ENCODE results near the gene GALNT7. TPM values are rescaled to one million over a fixed set of nuclear protein-coding genes. Genes with fewer than 3 reads are reported as not detected.

The GALNT7 gene
- total RNA-seq, 1 donor from 2014 or later: 63.9 TPM

DNA sequence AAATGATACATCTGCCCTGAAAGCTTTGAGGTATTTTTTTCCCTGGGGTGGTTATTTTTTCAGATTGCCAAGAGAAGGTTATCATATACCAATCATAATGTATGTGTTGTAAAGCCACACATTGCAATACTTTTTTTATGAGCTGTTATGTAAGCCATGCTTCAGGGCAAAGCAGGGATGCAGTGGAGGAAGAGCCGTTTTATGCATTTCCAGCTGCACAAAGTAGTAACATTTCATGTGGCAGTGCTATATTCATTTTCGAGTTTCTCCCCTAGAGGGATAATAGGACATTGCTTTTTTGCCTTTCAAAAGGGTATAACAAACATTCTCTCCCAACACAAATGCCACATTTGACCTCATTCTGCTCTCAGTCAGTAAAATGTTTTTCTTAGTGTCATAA lies 68.5 kb downstream of the GALNT7 start:
- Mint-ChIP-seq H3K4me1 (ENCODE audit: unreplicated experiment) (peaks cover 19% of the 10 kb centered on the region), H3K27me3 (no peaks in the 10 kb centered on the region), H3K4me3 (no peak overlapping the region), H3K36me3 (no peaks in the 10 kb centered on the region), H3K9me3 (no peaks in the 10 kb centered on the region), H3K27ac (no peak overlapping the region)
- peak; percentile 45 for TF ChIP-seq CTCF (conservative IDR thresholded peaks at IDR 0.05)
- no peak for DNase-seq (ENCODE audit: extremely low spot score, unreplicated experiment)

DNA sequence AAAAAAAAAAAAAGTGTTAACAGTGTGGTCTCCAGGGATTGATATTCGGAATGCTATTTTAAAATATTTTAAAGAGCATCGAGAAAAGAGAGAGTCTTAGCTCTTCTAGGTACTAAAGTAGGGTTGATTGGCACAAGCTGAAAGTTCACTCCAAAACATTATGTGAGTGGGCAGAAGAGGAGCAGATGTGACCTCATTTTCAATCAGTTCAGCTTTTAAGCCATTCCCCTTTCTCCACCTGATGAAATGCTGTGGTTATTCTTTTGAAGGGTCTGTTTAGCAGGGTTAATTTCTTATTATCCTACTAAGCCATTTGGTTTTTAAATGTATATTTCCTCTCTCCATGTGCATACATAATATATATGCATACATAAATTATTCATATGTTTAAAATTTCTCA lies 69.2 kb downstream of the GALNT7 start:
- no peak overlapping the region for H3K27ac Mint-ChIP-seq
- TF ChIP-seq CTCF (conservative IDR thresholded peaks at IDR 0.05): no peak
- H3K9me3 Mint-ChIP-seq: no peaks in the 10 kb centered on the region
- H3K36me3 Mint-ChIP-seq: no peaks in the 10 kb centered on the region
- no peak overlapping the region for H3K4me3 Mint-ChIP-seq
- no peak for DNase-seq (ENCODE audit: extremely low spot score, unreplicated experiment)
- H3K4me1 Mint-ChIP-seq (ENCODE audit: unreplicated experiment): peaks cover 19% of the 10 kb centered on the region
- no peaks in the 10 kb centered on the region for H3K27me3 Mint-ChIP-seq

GRCh38 chr4:173240696-173241095 lies 72.1 kb downstream of the GALNT7 start:
- no peak for TF ChIP-seq CTCF (conservative IDR thresholded peaks at IDR 0.05)
- Mint-ChIP-seq H3K27ac (no peak overlapping the region), H3K27me3 (no peaks in the 10 kb centered on the region), H3K4me3 (no peak overlapping the region), H3K9me3 (no peaks in the 10 kb centered on the region), H3K36me3 (no peaks in the 10 kb centered on the region), H3K4me1 (ENCODE audit: unreplicated experiment) (peaks cover 19% of the 10 kb centered on the region)
- DNase-seq (ENCODE audit: extremely low spot score, unreplicated experiment): no peak

GRCh38 chr4:173242466-173243250 lies 74.0 kb downstream of the GALNT7 start:
- DNase-seq (ENCODE audit: extremely low spot score, unreplicated experiment): no peak
- H3K36me3 Mint-ChIP-seq: peaks cover 4% of the 10 kb centered on the region
- H3K4me1 Mint-ChIP-seq (ENCODE audit: unreplicated experiment): peaks cover 4% of the 10 kb centered on the region
- H3K27me3 Mint-ChIP-seq: no peaks in the 10 kb centered on the region
- no peak overlapping the region for H3K4me3 Mint-ChIP-seq
- no peak for TF ChIP-seq CTCF (conservative IDR thresholded peaks at IDR 0.05)
- no peak overlapping the region for H3K27ac Mint-ChIP-seq
- H3K9me3 Mint-ChIP-seq: no peaks in the 10 kb centered on the region

GRCh38 chr4:173243321-173243720 lies 74.7 kb downstream of the GALNT7 start:
- no peak for DNase-seq (ENCODE audit: extremely low spot score, unreplicated experiment)
- Mint-ChIP-seq H3K9me3 (no peaks in the 10 kb centered on the region), H3K27me3 (no peaks in the 10 kb centered on the region), H3K4me3 (no peak overlapping the region), H3K4me1 (ENCODE audit: unreplicated experiment) (peaks cover 3% of the 10 kb centered on the region), H3K27ac (no peak overlapping the region), H3K36me3 (peaks cover 7% of the 10 kb centered on the region)
- no peak for TF ChIP-seq CTCF (conservative IDR thresholded peaks at IDR 0.05)

Data from type B pancreatic cell (in vitro differentiated cells).